Measurements from ENCODE around the gene EPS15. TPM values are rescaled to one million over a fixed set of nuclear protein-coding genes. Genes with fewer than 3 reads are reported as not detected.
"Not testable (repeated sequence)": the region's sequence is repeated elsewhere in the genome, so short reads cannot be mapped to it uniquely, and the experiment has no call there.

The EPS15 gene
- total and polyA plus RNA-seq, 2 of the 8 experiments (the other 6 are each of a cell fraction or from before 2014, with no cell fraction given): 15.9 to 57.2 TPM

- H2BK12ac ChIP-seq (ENCODE audit: low read depth, low read length); H2BK20ac ChIP-seq (ENCODE audit: low read length); H3K23ac ChIP-seq (ENCODE audit: insufficient read length); H2BK15ac ChIP-seq (ENCODE audit: low read length); H3K18ac ChIP-seq (ENCODE audit: extremely low read depth, low read length); POLR2A ChIA-PET (ENCODE audit: partially characterized antibody); FAIRE-seq; H3K4me2 ChIP-seq (ENCODE audit: insufficient read depth in 1 of 2, low read depth in 2 of 2, low read length in 2 of 2); H3K79me1 ChIP-seq (ENCODE audit: low read depth, low read length); H3K56ac ChIP-seq (replicated peaks; ENCODE audit: insufficient read length, low read depth, low read length); H2BK5ac ChIP-seq (ENCODE audit: low read depth, low read length); H3K4me1 ChIP-seq (replicated peaks in 1 of 4; ENCODE audit: control insufficient read depth in 3 of 4, insufficient read depth in 4 of 4, low read length in 3 of 4); DNase-seq (ENCODE audit: low read depth in 1 of 2, low spot score in 2 of 2); H3K4ac ChIP-seq (replicated peaks; ENCODE audit: insufficient read length, low read depth, low read length); H4K91ac ChIP-seq (replicated peaks; ENCODE audit: insufficient read length, low read length); H3K23me2 ChIP-seq (ENCODE audit: low read depth, low read length); H3K4me3 ChIP-seq (ENCODE audit: extremely low read depth in 1 of 4, insufficient read depth in 2 of 4, low read depth in 3 of 4, low read length in 4 of 4); H2AK5ac ChIP-seq (ENCODE audit: low read depth, low read length); H4K5ac ChIP-seq (ENCODE audit: insufficient read length, low read depth, low read length); H2AFZ ChIP-seq (ENCODE audit: low read length); H3K27ac ChIP-seq (ENCODE audit: low read depth, low read length); H3K9me3 ChIP-seq (ENCODE audit: insufficient read depth in 2 of 2, low read depth in 1 of 2, low read length in 1 of 2); H3K27me3 ChIP-seq (replicated peaks in 1 of 4; ENCODE audit: control insufficient read depth in 3 of 4, extremely low read depth in 1 of 4, insufficient read depth in 3 of 4, low read length in 3 of 4); H3K9ac ChIP-seq (replicated peaks in 1 of 4; ENCODE audit: extremely low read depth in 1 of 4, low read depth in 3 of 4, low read length in 3 of 4); H4K20me1 ChIP-seq (replicated peaks in 1 of 2; ENCODE audit: control insufficient read depth in 1 of 2, insufficient read depth in 2 of 2, low read length in 2 of 2); H4K8ac ChIP-seq (ENCODE audit: extremely low read depth, insufficient read depth, low read length); H3K14ac ChIP-seq (ENCODE audit: insufficient read length); H2BK120ac ChIP-seq (replicated peaks; ENCODE audit: low read depth, low read length): not testable (repeated sequence)
- CTCF ChIA-PET (ENCODE audit: partially characterized antibody): interaction anchor here (1.2 kb wide), 1 partner anchor 10 kb away, joined by 3 read pairs; no protein-coding TSS in a partner anchor
- 90% methylated on average over 6 of the region's 7 CpGs; no CpG with 5 or more reads in 1 of the 2 experiments for WGBS, 2 experiments (ENCODE audit: extremely low coverage in 1 of 2, insufficient coverage in 1 of 2, insufficient read length in 1 of 2, insufficient replicate concordance in 2 of 2, low coverage in 1 of 2, low lambda C conversion rate in 2 of 2, missing lambda C conversion rate in 1 of 2)
- peaks cover 0 to 10% of the 10 kb centered on the region in 2 experiments; a peak in 1 of 4 replicates for H3K79me2 ChIP-seq (ENCODE audit: control insufficient read depth in 1 of 2, insufficient read depth in 2 of 2, low read length in 2 of 2)
- peaks cover 7 to 41% (median 23%) of the 10 kb centered on the region in 4 experiments for H3K36me3 ChIP-seq (ENCODE audit: control insufficient read depth in 2 of 4, insufficient read depth in 4 of 4, low read length in 3 of 4)
Measured at GRCh38 chr1:51409755-51410541, 109.1 kb downstream of the EPS15 start.

All from H1 (cell line).